ENCODE results near the gene PER2.

PER2 gene

DNA sequence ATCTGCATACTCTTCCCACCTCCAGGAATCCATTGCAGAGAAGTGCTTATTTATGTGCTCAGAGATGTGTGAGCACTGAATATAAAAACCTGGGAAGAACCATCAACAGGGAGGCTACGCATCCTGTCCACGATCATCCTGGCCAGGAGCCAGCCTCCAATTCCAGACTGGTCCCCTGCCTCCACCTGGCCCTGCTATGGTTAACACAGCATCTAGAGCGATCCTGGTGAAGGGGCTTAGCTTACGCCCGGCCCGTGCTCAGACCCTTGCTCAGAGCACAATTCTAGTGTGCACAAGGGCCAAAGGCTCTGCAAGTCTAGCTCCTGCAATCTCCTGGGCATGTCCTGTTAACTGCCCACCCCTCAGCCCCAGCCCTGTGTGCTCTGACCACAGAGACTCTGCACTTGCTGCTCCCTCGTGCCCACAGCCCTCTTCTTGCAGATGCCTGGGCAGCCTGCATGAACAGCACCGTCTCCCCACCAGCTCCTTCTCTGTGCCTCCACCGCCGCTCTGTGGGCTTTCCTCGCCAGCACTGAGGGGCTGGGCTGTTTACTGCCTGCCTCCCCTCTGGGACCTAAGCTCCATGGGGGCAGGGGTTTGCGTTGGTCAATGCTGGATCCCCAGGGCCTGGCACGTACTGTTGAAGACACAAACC lies 6.5 kb downstream of the PER2 start:
- no peak overlapping the region for H3K23ac ChIP-seq (ENCODE audit: low read length)
- H2BK5ac ChIP-seq (ENCODE audit: low read depth, low read length, poor library complexity) = no peak overlapping the region
- peaks cover 2% of the 10 kb centered on the region for H3K79me2 ChIP-seq (ENCODE audit: control insufficient read depth, insufficient read depth, low read length, poor library complexity)
- H3K4me2 ChIP-seq (ENCODE audit: low read length) = no peak overlapping the region
- H3K4ac ChIP-seq (ENCODE audit: low read depth, low read length) = no peak overlapping the region
- H3K36me3 ChIP-seq (ENCODE audit: control insufficient read depth in 1 of 2, insufficient read depth in 2 of 2, low read length in 2 of 2) = no peaks in the 10 kb centered on the region
- H2AFZ ChIP-seq (ENCODE audit: insufficient read depth, low read length, poor library complexity) = no peak overlapping the region
- no peak overlapping the region for H3K4me3 ChIP-seq (ENCODE audit: low read depth, low read length)
- no peak overlapping the region for H2BK12ac ChIP-seq (ENCODE audit: low read length)
- no peaks in the 10 kb centered on the region for H3K27me3 ChIP-seq (ENCODE audit: insufficient read depth, low read length)
- no CpG with 5 or more reads among the region's 13 CpGs for WGBS (ENCODE audit: extremely low coverage, insufficient coverage, insufficient read length)
- H2AK5ac ChIP-seq (ENCODE audit: low read length) = no peak overlapping the region
- DNase-seq = no peak
- no peak overlapping the region for H3K27ac ChIP-seq (ENCODE audit: low read depth, low read length)
- no peak overlapping the region for H4K91ac ChIP-seq (ENCODE audit: low read depth, low read length)
- H4K12ac ChIP-seq (ENCODE audit: low read depth, low read length) = no peak overlapping the region
- H3K4me1 ChIP-seq (ENCODE audit: control insufficient read depth in 1 of 2, insufficient read depth in 2 of 2, low read length in 2 of 2) = peaks cover 13 to 18% of the 10 kb centered on the region in 2 experiments
- no peak overlapping the region for H3K18ac ChIP-seq (ENCODE audit: low read length)
- H2BK120ac ChIP-seq (ENCODE audit: insufficient read depth, low read length, poor library complexity) = no peak overlapping the region
- H4K8ac ChIP-seq (ENCODE audit: low read depth, low read length) = no peak overlapping the region
- H3K14ac ChIP-seq (ENCODE audit: low read length) = no peak overlapping the region
- H3K9ac ChIP-seq (ENCODE audit: low read length) = no peak overlapping the region
- peaks cover 7% of the 10 kb centered on the region for H3K9me3 ChIP-seq (ENCODE audit: insufficient read depth, low read depth, low read length)
- peaks cover 2% of the 10 kb centered on the region for H3K79me1 ChIP-seq (ENCODE audit: low read length)

DNA sequence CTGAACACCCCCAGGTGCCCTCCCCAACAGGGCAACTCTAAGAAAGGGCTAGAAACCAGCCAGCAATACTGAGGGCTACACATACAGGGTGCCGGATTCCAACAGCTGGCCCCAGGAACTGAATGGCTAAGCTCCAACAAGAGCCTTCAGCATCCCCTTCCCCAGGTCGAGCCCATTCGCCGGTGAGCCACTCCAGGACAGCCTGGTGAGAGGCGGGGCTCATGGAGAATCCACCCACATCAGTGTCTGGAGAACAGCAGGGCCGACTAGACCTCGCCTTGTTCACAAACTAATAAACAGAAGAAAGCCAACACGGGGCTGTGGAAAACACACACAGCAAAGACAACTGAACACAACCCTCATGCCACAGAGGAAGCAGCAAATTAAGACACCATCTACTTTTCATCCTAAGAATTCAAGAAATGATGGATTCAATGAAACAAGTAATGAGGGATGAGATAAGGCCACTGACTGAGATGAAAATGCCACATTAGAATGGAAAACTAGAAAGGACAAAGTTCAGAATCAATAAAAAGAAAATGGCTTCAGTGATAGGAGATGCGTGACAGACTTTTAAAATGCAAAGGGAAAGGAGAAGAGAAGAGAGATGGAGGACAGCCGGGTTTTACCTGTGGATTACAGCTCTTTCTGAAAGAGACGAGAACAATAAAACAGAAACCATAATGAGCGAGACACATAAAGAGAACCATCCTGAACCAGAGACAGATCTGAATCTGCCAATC lies 8.2 kb downstream of the PER2 start:
- no peak for DNase-seq
- Histone ChIP-seq H2BK12ac (ENCODE audit: low read length) (no peak overlapping the region), H3K18ac (ENCODE audit: low read length) (no peak overlapping the region), H3K9me3 (ENCODE audit: insufficient read depth, low read depth, low read length) (peaks cover 7% of the 10 kb centered on the region), H3K23ac (ENCODE audit: low read length) (no peak overlapping the region), H3K27ac (ENCODE audit: low read depth, low read length) (no peak overlapping the region), H3K27me3 (ENCODE audit: insufficient read depth, low read length) (no peaks in the 10 kb centered on the region), H2BK5ac (ENCODE audit: low read depth, low read length, poor library complexity) (no peak overlapping the region), H2AK5ac (ENCODE audit: low read length) (no peak overlapping the region), H3K4ac (ENCODE audit: low read depth, low read length) (no peak overlapping the region), H2BK120ac (ENCODE audit: insufficient read depth, low read length, poor library complexity) (no peak overlapping the region), H3K79me1 (ENCODE audit: low read length) (no peaks in the 10 kb centered on the region), H4K8ac (ENCODE audit: low read depth, low read length) (no peak overlapping the region), H2AFZ (ENCODE audit: insufficient read depth, low read length, poor library complexity) (no peak overlapping the region), H4K12ac (ENCODE audit: low read depth, low read length) (no peak overlapping the region), H3K14ac (ENCODE audit: low read length) (no peak overlapping the region), H3K36me3 (ENCODE audit: control insufficient read depth in 1 of 2, insufficient read depth in 2 of 2, low read length in 2 of 2) (peaks cover 3 to 4% of the 10 kb centered on the region in 2 experiments), H3K9ac (ENCODE audit: low read length) (no peak overlapping the region), H3K4me2 (ENCODE audit: low read length) (no peak overlapping the region), H4K91ac (ENCODE audit: low read depth, low read length) (no peak overlapping the region), H3K4me1 (ENCODE audit: control insufficient read depth in 1 of 2, insufficient read depth in 2 of 2, low read length in 2 of 2) (peaks cover 4% of the 10 kb centered on the region in 2 experiments), H3K4me3 (ENCODE audit: low read depth, low read length) (no peak overlapping the region), H3K79me2 (ENCODE audit: control insufficient read depth, insufficient read depth, low read length, poor library complexity) (peaks cover 2% of the 10 kb centered on the region)
- no CpG with 5 or more reads among the region's 12 CpGs for WGBS (ENCODE audit: extremely low coverage, insufficient coverage, insufficient read length)

DNA sequence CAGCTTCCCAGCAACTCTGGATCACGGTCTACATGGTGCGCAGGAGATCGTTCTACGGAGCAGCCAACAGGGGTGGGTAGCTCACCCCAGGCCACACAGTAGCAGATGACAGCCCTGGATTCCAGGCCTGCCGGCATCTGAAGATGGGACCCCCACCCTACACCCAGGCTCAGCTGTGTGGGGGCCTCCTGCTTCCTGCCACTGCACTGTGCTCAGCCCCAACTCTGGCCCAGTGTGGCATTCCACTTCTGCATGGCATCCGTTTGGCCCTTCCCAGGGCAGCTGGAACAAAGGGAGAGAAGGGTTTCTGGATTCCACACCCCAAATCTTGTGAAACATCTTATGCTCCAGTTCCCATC lies 9.1 kb downstream of the PER2 start:
- H3K4me1 ChIP-seq (ENCODE audit: control insufficient read depth in 1 of 2, insufficient read depth in 2 of 2, low read length in 2 of 2) = no peaks in the 10 kb centered on the region
- no peak overlapping the region for H3K23ac ChIP-seq (ENCODE audit: low read length)
- H3K27ac ChIP-seq (ENCODE audit: low read depth, low read length) = no peak overlapping the region
- no peak overlapping the region for H3K18ac ChIP-seq (ENCODE audit: low read length)
- no peak overlapping the region for H2AFZ ChIP-seq (ENCODE audit: insufficient read depth, low read length, poor library complexity)
- no peak overlapping the region for H4K91ac ChIP-seq (ENCODE audit: low read depth, low read length)
- no peak overlapping the region for H3K4me3 ChIP-seq (ENCODE audit: low read depth, low read length)
- H4K8ac ChIP-seq (ENCODE audit: low read depth, low read length) = no peak overlapping the region
- no peak overlapping the region for H2BK120ac ChIP-seq (ENCODE audit: insufficient read depth, low read length, poor library complexity)
- peaks cover 3 to 4% of the 10 kb centered on the region in 2 experiments for H3K36me3 ChIP-seq (ENCODE audit: control insufficient read depth in 1 of 2, insufficient read depth in 2 of 2, low read length in 2 of 2)
- H3K4me2 ChIP-seq (ENCODE audit: low read length) = no peak overlapping the region
- no peak overlapping the region for H4K12ac ChIP-seq (ENCODE audit: low read depth, low read length)
- no peak overlapping the region for H3K9ac ChIP-seq (ENCODE audit: low read length)
- H2BK12ac ChIP-seq (ENCODE audit: low read length) = no peak overlapping the region
- no peaks in the 10 kb centered on the region for H3K79me1 ChIP-seq (ENCODE audit: low read length)
- no peak overlapping the region for H3K4ac ChIP-seq (ENCODE audit: low read depth, low read length)
- no peak overlapping the region for H3K14ac ChIP-seq (ENCODE audit: low read length)
- no peak overlapping the region for H2BK5ac ChIP-seq (ENCODE audit: low read depth, low read length, poor library complexity)
- H3K79me2 ChIP-seq (ENCODE audit: control insufficient read depth, insufficient read depth, low read length, poor library complexity) = no peaks in the 10 kb centered on the region
- H3K27me3 ChIP-seq (ENCODE audit: insufficient read depth, low read length) = no peaks in the 10 kb centered on the region
- H2AK5ac ChIP-seq (ENCODE audit: low read length) = no peak overlapping the region
- WGBS (ENCODE audit: extremely low coverage, insufficient coverage, insufficient read length) = no CpG with 5 or more reads among the region's 6 CpGs
- H3K9me3 ChIP-seq (ENCODE audit: insufficient read depth, low read depth, low read length) = peaks cover 7% of the 10 kb centered on the region
- no peak for DNase-seq

DNA sequence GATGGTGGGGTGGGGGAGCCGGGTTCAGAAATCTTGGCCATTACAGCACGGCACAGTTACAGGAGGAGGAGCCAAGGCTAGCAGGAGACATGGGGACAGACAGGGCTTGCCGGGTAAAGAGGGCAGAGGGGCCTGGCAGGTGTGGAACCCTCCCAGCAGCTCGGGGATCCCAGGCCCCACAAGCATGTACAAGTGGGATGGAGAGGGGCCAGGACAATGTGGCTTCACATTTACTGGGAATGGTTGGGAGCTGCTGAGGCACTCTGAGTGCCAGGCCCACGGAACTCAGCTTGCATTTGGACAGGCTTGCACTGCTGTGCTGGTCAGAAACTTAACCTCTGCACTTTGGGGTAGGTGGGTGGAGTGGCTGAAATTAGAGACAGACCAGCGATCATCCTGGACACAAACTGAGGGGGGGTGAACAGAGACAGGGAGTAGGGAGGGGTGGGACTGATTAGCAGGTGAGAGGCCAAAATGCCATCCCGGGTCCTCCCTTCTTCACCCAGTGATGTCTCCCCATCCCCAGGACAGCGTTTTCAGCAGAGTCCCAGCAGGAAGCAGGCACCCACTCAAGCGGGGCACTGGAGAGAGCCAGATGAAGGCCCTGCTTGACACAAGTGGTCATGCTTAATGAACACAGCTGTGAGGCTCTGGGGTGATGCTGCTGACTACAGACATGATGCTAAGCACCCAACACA lies 9.6 kb downstream of the PER2 start:
- Histone ChIP-seq H3K23ac (ENCODE audit: low read length) (no peak overlapping the region), H2AK5ac (ENCODE audit: low read length) (no peak overlapping the region), H2BK5ac (ENCODE audit: low read depth, low read length, poor library complexity) (no peak overlapping the region), H3K4ac (ENCODE audit: low read depth, low read length) (no peak overlapping the region), H3K36me3 (ENCODE audit: control insufficient read depth in 1 of 2, insufficient read depth in 2 of 2, low read length in 2 of 2) (peaks cover 3 to 4% of the 10 kb centered on the region in 2 experiments), H3K18ac (ENCODE audit: low read length) (no peak overlapping the region), H3K14ac (ENCODE audit: low read length) (no peak overlapping the region), H3K9ac (ENCODE audit: low read length) (no peak overlapping the region), H3K4me1 (ENCODE audit: control insufficient read depth in 1 of 2, insufficient read depth in 2 of 2, low read length in 2 of 2) (peaks cover 0 to 2% of the 10 kb centered on the region in 2 experiments), H3K4me3 (ENCODE audit: low read depth, low read length) (no peak overlapping the region), H3K79me1 (ENCODE audit: low read length) (no peaks in the 10 kb centered on the region), H3K27me3 (ENCODE audit: insufficient read depth, low read length) (no peaks in the 10 kb centered on the region), H4K12ac (ENCODE audit: low read depth, low read length) (no peak overlapping the region), H3K79me2 (ENCODE audit: control insufficient read depth, insufficient read depth, low read length, poor library complexity) (no peaks in the 10 kb centered on the region), H2AFZ (ENCODE audit: insufficient read depth, low read length, poor library complexity) (no peak overlapping the region), H3K4me2 (ENCODE audit: low read length) (no peak overlapping the region), H4K8ac (ENCODE audit: low read depth, low read length) (no peak overlapping the region), H2BK120ac (ENCODE audit: insufficient read depth, low read length, poor library complexity) (no peak overlapping the region), H4K91ac (ENCODE audit: low read depth, low read length) (no peak overlapping the region), H2BK12ac (ENCODE audit: low read length) (no peak overlapping the region), H3K9me3 (ENCODE audit: insufficient read depth, low read depth, low read length) (peaks cover 7% of the 10 kb centered on the region), H3K27ac (ENCODE audit: low read depth, low read length) (no peak overlapping the region)
- no CpG with 5 or more reads among the region's 9 CpGs for WGBS (ENCODE audit: extremely low coverage, insufficient coverage, insufficient read length)
- no peak for DNase-seq

Data from trophoblast cell (in vitro differentiated cells and primary cell).